Mesothelial cell of epicardium (in vitro differentiated cells): ENCODE measurements around the gene IGF2R. TPM values are rescaled to one million over a fixed set of nuclear protein-coding genes. Genes with fewer than 3 reads are reported as not detected.

ENCODE experiments used
- DNase-seq, 2 experiments: peaks; one replicate each; pipeline ENCODE4 v3.0.0; 2021; ENCODE audit warnings: low spot score in 2 of 2; ENCODE audit not compliant: unreplicated experiment in 2 of 2
- H3K27ac Mint-ChIP-seq: 2 replicates; pipeline ENCODE4 v1.8.0; 2021; ENCODE audit warnings: mixed read lengths
- H3K27me3 Mint-ChIP-seq: 2 replicates; pipeline ENCODE4 v1.8.0; 2021; ENCODE audit warnings: low read depth, mixed read lengths
- H3K36me3 Mint-ChIP-seq: 2 replicates; pipeline ENCODE4 v1.8.0; 2021; ENCODE audit warnings: mixed read lengths
- H3K4me1 Mint-ChIP-seq: 2 replicates; pipeline ENCODE4 v1.8.0; 2021; ENCODE audit warnings: mixed read lengths
- H3K4me3 Mint-ChIP-seq: 2 replicates; pipeline ENCODE4 v1.8.0; 2021; ENCODE audit warnings: mild to moderate bottlenecking, moderate library complexity, mixed read lengths
- H3K9me3 Mint-ChIP-seq: 2 replicates; pipeline ENCODE4 v1.8.0; 2021; ENCODE audit warnings: mixed read lengths
- CTCF ChIP-seq: fragments of 200-600 bp; sonication (generic); IDR thresholded peaks from one replicate; pipeline ENCODE4 v1.5.0; 2021; ENCODE audit warnings: antibody characterized with exemption; ENCODE audit not compliant: unreplicated experiment
- total RNA-seq: library from RNA; stranded (reverse); gene quantifications from 3 replicates; pipeline ENCODE4 v1.2.1, GENCODE V29; 2021

IGF2R gene
- total RNA-seq, 1 donor from 2014 or later = 112 TPM

- Mint-ChIP-seq H3K4me3 (no peak overlapping the region), H3K36me3 (peaks cover 51% of the 10 kb centered on the region), H3K9me3 (no peaks in the 10 kb centered on the region), H3K27me3 (no peaks in the 10 kb centered on the region), H3K27ac (no peak overlapping the region), H3K4me1 (no peaks in the 10 kb centered on the region)
- no peak for TF ChIP-seq CTCF
- DNase-seq = no peak
These were observed 104.4 kb downstream of the IGF2R start for GRCh38 chr6:160073272-160073671.

- peaks cover 3% of the 10 kb centered on the region for H3K9me3 Mint-ChIP-seq
- peaks cover 50% of the 10 kb centered on the region for H3K36me3 Mint-ChIP-seq
- no peaks in the 10 kb centered on the region for H3K4me1 Mint-ChIP-seq
- H3K4me3 Mint-ChIP-seq = no peak overlapping the region
- DNase-seq = no peak
- TF ChIP-seq CTCF = no peak
- no peak overlapping the region for H3K27ac Mint-ChIP-seq
- no peaks in the 10 kb centered on the region for H3K27me3 Mint-ChIP-seq
These were observed 107.1 kb downstream of the IGF2R start for GRCh38 chr6:160076009-160076408.

GRCh38 chr6:160077024-160077423 lies 108.1 kb downstream of the IGF2R start:
- H3K9me3 Mint-ChIP-seq = peaks cover 6% of the 10 kb centered on the region
- peaks cover 60% of the 10 kb centered on the region for H3K36me3 Mint-ChIP-seq
- H3K27ac Mint-ChIP-seq = no peak overlapping the region
- no peaks in the 10 kb centered on the region for H3K27me3 Mint-ChIP-seq
- H3K4me1 Mint-ChIP-seq = no peaks in the 10 kb centered on the region
- H3K4me3 Mint-ChIP-seq = no peak overlapping the region
- TF ChIP-seq CTCF = no peak
- no peak for DNase-seq

GRCh38 chr6:160077526-160077925 lies 108.6 kb downstream of the IGF2R start:
- peaks cover 60% of the 10 kb centered on the region for H3K36me3 Mint-ChIP-seq
- no peak for DNase-seq

GRCh38 chr6:160078883-160079685 lies 110.2 kb downstream of the IGF2R start:
- no peaks in the 10 kb centered on the region for H3K4me1 Mint-ChIP-seq

More at GRCh38 chr6:160077526-160077925, 108.6 kb downstream of the IGF2R start:
- Mint-ChIP-seq H3K27ac (no peak overlapping the region), H3K4me3 (no peak overlapping the region), H3K27me3 (no peaks in the 10 kb centered on the region), H3K4me1 (no peaks in the 10 kb centered on the region), H3K9me3 (peaks cover 6% of the 10 kb centered on the region)
- no peak for TF ChIP-seq CTCF

More at GRCh38 chr6:160078883-160079685, 110.2 kb downstream of the IGF2R start:
- no peak for DNase-seq
- Mint-ChIP-seq H3K27me3 (no peaks in the 10 kb centered on the region), H3K27ac (no peak overlapping the region), H3K4me3 (no peak overlapping the region), H3K9me3 (peaks cover 6% of the 10 kb centered on the region), H3K36me3 (peaks cover 57% of the 10 kb centered on the region)
- no peak for TF ChIP-seq CTCF
